PC-3 (cell line): ENCODE measurements around the gene PNP.

ENCODE experiments used
- CTCF ChIP-seq: fragments of 300-600 bp; sonication (generic); conservative IDR thresholded peaks from 2 replicates; pipeline ENCODE4 v1.5.1; 2017; ENCODE audit warnings: antibody characterized with exemption, low read depth, mild to moderate bottlenecking, low read length
- EZH2 ChIP-seq: fragments of 300-600 bp; sonication (generic); IDR thresholded peaks from one replicate; pipeline ENCODE4 v1.6.1; 2017; ENCODE audit warnings: antibody characterized with exemption, mild to moderate bottlenecking, low read length; ENCODE audit not compliant: unreplicated experiment
- EZH2phosphoT487 ChIP-seq: fragments of 300-600 bp; sonication (generic); IDR thresholded peaks from 2 replicates; pipeline ENCODE4 v1.6.1; 2018; ENCODE audit warnings: mild to moderate bottlenecking, antibody characterized with exemption, low read length, borderline replicate concordance

DNA sequence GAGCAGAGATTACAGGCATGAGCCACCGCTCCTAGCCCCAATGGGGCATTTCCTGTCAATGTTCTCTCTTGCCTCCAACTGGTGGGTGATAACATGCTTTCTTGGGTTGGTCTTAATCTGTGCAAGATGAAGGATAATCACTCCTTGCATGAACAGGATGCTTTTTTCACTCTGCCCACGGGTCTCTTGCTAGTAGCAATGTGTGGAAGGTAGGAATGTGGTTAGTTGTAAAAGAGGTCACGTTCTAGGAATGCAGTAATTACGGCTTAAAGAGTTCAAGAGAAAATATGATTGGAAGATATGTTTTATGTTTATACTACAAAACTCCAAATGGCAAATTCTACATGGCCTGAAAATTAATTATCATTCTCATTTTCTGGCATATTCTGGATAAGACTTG, 46.6 kb downstream of the PNP start:
- TF ChIP-seq CTCF (no peak), EZH2 (no peak), EZH2phosphoT487 (no peak)
